RKO (cell line): Measurements from ENCODE around the gene TNFRSF6B.
A peak's percentile ranks its signal among the peaks of the same experiment; 100 is the strongest.
"Not testable (repeated sequence)": the region's sequence is repeated elsewhere in the genome, so short reads cannot be mapped to it uniquely, and the experiment has no call there.

Experiments used
- DNase-seq: peaks from one replicate; pipeline ENCODE4 v3.0.0-alpha.2; 2016; ENCODE audit warnings: low spot score

TNFRSF6B gene

GRCh38 chr20:63662813-63663189 is 33.7 kb upstream of the TNFRSF6B start:
- no peak for DNase-seq

GRCh38 chr20:63663332-63664066 is 33.0 kb upstream of the TNFRSF6B start:
- DNase-seq, result no peak

- DNase-seq, result no peak
These were observed 32.2 kb upstream of the TNFRSF6B start for GRCh38 chr20:63664143-63664851.

- DNase-seq, result no peak
These were observed 31.4 kb upstream of the TNFRSF6B start for GRCh38 chr20:63664861-63665594.

GRCh38 chr20:63665708-63666107 is 30.7 kb upstream of the TNFRSF6B start:
- no peak for DNase-seq

GRCh38 chr20:63667858-63668257 is 28.6 kb upstream of the TNFRSF6B start:
- no peak for DNase-seq

GRCh38 chr20:63668351-63668750 is 28.1 kb upstream of the TNFRSF6B start:
- DNase-seq, result no peak

GRCh38 chr20:63671695-63672094 is 24.8 kb upstream of the TNFRSF6B start:
- DNase-seq, result not testable (repeated sequence)

- no peak for DNase-seq
These were observed 23.8 kb upstream of the TNFRSF6B start for GRCh38 chr20:63672666-63673065.

GRCh38 chr20:63673951-63674350 is 22.5 kb upstream of the TNFRSF6B start:
- DNase-seq, result no peak

- no peak for DNase-seq
These were observed 20.6 kb upstream of the TNFRSF6B start for GRCh38 chr20:63675681-63676368.

- no peak for DNase-seq
These were observed 18.4 kb upstream of the TNFRSF6B start for GRCh38 chr20:63678071-63678470.

GRCh38 chr20:63678667-63679465 is 17.6 kb upstream of the TNFRSF6B start:
- no peak for DNase-seq

- no peak for DNase-seq
These were observed 16.6 kb upstream of the TNFRSF6B start for GRCh38 chr20:63679799-63680305.

GRCh38 chr20:63680427-63680826 is 16.0 kb upstream of the TNFRSF6B start:
- DNase-seq, result no peak

- DNase-seq, result no peak
These were observed 15.4 kb upstream of the TNFRSF6B start for GRCh38 chr20:63680857-63681608.

- no peak for DNase-seq
These were observed 14.8 kb upstream of the TNFRSF6B start for GRCh38 chr20:63681609-63682142.

- DNase-seq, result peak; percentile 99
These were observed 13.9 kb upstream of the TNFRSF6B start for GRCh38 chr20:63682384-63683139.

GRCh38 chr20:63685269-63686026 is 11.0 kb upstream of the TNFRSF6B start:
- no peak for DNase-seq
